ENCODE measurements around the gene MID2.

MID2 gene

DNA sequence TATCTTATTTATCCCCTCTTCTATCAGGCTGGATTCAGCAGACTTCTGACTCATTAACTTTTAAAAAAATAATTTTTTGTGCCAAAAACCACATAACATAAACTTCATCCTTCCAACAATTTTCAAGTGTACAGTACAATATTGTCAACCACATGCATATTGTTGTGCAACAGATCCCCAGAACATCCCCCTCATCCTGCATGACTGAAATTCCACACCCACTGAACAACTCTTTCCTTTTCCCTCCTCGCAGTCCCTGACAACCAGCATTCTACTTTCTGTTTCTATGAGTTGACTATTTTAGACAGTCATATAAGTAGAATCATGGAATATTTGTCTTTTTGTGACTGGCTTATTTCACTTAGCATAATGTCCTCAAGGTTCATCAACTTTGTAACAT, 2.2 kb upstream of the MID2 start:
- Histone ChIP-seq H3K9ac (ENCODE audit: low read depth, low read length) (no peak overlapping the region), H3K9me3 (ENCODE audit: insufficient read depth, low read depth, low read length) (peaks cover 8% of the 10 kb centered on the region)
- WGBS = no CpG with 5 or more reads among the region's 1 CpG

DNA sequence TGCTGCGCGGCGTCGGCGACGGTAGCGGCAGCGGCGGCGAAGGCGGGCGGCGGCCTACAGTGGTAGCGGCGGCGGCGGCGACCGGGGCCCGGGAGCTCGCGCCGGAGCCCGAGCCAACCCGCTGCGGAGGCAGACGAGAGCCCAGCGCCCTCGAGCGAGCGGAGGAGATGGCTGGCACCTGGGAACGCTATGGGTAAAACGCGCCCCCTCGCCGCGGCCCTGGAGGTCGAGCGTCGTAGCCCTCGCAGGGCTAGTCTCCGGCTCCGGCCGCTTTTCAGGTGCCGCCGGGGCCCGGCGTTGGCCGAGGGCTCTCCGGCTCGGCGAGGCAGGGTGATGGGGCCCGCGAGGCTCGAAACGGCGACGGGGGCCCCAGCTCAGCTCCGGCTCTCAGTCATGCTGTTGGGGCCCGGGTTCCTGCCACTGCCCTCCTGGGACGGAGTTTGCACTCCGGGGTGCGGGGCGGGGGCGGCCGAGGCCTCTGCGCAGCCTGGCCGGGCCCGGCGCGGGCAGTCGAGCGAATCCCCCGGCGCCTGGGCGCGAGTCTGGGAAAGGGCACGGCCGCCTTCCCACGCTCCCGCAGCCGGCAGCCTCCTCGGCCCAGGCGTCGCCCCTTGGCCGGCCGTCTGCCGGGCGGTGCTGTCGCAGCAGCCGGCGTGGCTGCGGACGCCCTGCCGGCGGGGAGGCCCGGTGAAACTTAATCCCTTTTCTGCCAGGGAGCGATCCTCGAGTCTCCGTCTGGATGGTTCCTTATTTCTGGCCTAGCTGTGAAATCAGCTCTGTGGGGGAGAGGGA, 768 bp downstream of the MID2 start:
- Histone ChIP-seq H3K9ac (ENCODE audit: low read depth, low read length) (no peak overlapping the region), H3K27ac (ENCODE audit: low read depth, low read length) (no peak overlapping the region)

More for the DNA sequence above, 2.2 kb upstream of the MID2 start:
- peaks cover 49% of the 10 kb centered on the region for H3K27me3 ChIP-seq (ENCODE audit: insufficient read depth, low read length)
- H3K4me3 ChIP-seq (ENCODE audit: low read length) = no peak overlapping the region
- H3K27ac ChIP-seq (ENCODE audit: low read depth, low read length) = no peak overlapping the region
- H3K36me3 ChIP-seq (ENCODE audit: insufficient read depth, low read length) = no peaks in the 10 kb centered on the region
- H3K4me1 ChIP-seq (ENCODE audit: insufficient read depth, low read length) = no peaks in the 10 kb centered on the region

DNA sequence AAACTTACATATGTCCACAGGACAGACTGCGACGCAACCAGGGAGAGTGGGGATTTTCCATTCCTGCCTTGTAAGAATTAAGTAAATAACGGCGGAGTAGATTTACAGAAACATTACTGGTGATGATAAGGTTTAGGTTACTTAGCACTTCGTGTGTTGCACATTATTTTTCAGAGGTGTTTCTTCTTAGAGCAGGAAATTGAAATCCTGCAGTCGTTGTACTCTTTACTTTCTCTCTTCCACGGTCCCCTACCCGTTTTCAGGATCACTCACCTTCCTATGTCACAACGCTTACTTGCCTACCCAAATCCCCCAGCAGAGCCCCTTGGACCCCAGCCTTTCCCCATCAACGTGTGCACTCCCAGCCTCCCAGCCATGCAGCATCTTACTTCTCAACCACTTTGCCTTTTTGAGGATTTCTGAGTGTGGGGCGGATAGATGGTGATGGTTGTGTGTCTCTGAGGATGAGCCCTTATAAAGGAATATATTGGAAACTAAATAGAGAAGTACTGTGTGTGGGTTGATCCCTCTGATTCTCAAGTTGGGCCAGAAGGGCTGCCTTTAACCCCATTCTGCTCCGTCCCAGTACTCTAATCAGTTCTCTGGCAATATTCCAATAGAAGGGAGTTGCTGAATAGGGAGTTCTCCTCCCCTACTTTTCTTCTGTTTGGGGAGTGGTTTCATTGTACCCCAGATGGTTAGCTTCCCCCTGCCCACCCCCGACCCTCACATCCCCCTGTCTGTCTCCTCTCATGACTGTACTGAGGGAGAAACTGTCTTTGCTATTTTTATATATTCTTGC, 1.6 kb downstream of the MID2 start:
- H3K9ac ChIP-seq (ENCODE audit: low read depth, low read length) = no peak overlapping the region
- H3K27me3 ChIP-seq (ENCODE audit: insufficient read depth, low read length) = peaks cover 60% of the 10 kb centered on the region
- H3K4me3 ChIP-seq (ENCODE audit: low read length) = peak overlapping the region; percentile 58
- no peak overlapping the region for H3K27ac ChIP-seq (ENCODE audit: low read depth, low read length)
- H3K4me1 ChIP-seq (ENCODE audit: insufficient read depth, low read length) = no peaks in the 10 kb centered on the region
- H3K9me3 ChIP-seq (ENCODE audit: insufficient read depth, low read depth, low read length) = no peaks in the 10 kb centered on the region
- 45% methylated on average over 9 of the region's 13 CpGs for WGBS
- H3K36me3 ChIP-seq (ENCODE audit: insufficient read depth, low read length) = no peaks in the 10 kb centered on the region

More for the DNA sequence above, 768 bp downstream of the MID2 start:
- Histone ChIP-seq H3K4me3 (ENCODE audit: low read length) (peak overlapping the region; percentile 58), H3K4me1 (ENCODE audit: insufficient read depth, low read length) (no peaks in the 10 kb centered on the region), H3K27me3 (ENCODE audit: insufficient read depth, low read length) (peaks cover 60% of the 10 kb centered on the region), H3K9me3 (ENCODE audit: insufficient read depth, low read depth, low read length) (no peaks in the 10 kb centered on the region), H3K36me3 (ENCODE audit: insufficient read depth, low read length) (no peaks in the 10 kb centered on the region)
- under 1% methylated on average over 100 of the region's 100 CpGs for WGBS

DNA sequence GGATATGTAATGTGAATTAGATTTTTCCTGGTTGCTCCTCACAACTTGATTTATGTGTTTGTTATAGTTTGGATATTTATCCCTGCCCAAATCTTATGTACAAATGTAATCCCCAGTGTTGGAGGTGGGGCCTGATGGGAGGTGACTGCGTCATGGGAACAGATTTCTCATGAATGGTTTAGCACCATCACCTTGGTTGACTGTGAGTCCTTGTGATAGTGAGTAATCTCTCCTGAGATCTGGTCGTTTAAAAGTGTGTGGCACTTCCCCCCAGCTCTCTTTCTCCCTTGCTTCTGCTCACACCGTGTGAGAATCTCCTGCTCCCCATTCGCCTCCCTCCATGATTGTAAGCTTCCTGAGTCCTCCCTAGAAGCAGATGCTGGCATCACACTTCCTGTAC, 2.2 kb downstream of the MID2 start:
- H3K9me3 ChIP-seq (ENCODE audit: insufficient read depth, low read depth, low read length) = no peaks in the 10 kb centered on the region
- 77% methylated on average over 3 of the region's 4 CpGs for WGBS
- no peaks in the 10 kb centered on the region for H3K4me1 ChIP-seq (ENCODE audit: insufficient read depth, low read length)
- no peak overlapping the region for H3K27ac ChIP-seq (ENCODE audit: low read depth, low read length)
- H3K9ac ChIP-seq (ENCODE audit: low read depth, low read length) = no peak overlapping the region
- no peak overlapping the region for H3K4me3 ChIP-seq (ENCODE audit: low read length)
- H3K36me3 ChIP-seq (ENCODE audit: insufficient read depth, low read length) = no peaks in the 10 kb centered on the region
- H3K27me3 ChIP-seq (ENCODE audit: insufficient read depth, low read length) = peaks cover 60% of the 10 kb centered on the region

DNA sequence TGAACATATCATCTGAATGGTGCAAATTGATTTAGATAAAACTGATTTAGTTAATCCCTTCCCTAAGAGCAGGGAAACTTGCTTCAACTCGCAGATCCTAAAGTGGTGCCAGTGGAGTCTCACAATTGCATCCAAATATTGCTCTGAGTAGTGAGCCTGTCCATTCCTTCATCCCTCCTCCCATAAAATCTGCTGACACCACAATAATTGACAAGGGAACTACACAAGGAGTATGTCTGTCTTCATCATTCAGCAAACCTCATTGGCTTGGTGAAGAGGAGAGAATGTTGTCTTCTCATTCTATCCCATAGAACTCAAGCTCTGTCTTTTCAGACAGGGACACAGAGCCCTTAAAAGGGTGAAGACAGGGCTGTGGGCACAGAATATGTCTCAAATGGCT, 4.2 kb downstream of the MID2 start:
- H3K36me3 ChIP-seq (ENCODE audit: insufficient read depth, low read length) = no peaks in the 10 kb centered on the region
- no peak overlapping the region for H3K9ac ChIP-seq (ENCODE audit: low read depth, low read length)
- WGBS = 93% methylated on average over 1 of the region's 1 CpG
- H3K27me3 ChIP-seq (ENCODE audit: insufficient read depth, low read length) = peaks cover 46% of the 10 kb centered on the region
- no peaks in the 10 kb centered on the region for H3K4me1 ChIP-seq (ENCODE audit: insufficient read depth, low read length)
- H3K4me3 ChIP-seq (ENCODE audit: low read length) = no peak overlapping the region
- no peak overlapping the region for H3K27ac ChIP-seq (ENCODE audit: low read depth, low read length)
- no peaks in the 10 kb centered on the region for H3K9me3 ChIP-seq (ENCODE audit: insufficient read depth, low read depth, low read length)

DNA sequence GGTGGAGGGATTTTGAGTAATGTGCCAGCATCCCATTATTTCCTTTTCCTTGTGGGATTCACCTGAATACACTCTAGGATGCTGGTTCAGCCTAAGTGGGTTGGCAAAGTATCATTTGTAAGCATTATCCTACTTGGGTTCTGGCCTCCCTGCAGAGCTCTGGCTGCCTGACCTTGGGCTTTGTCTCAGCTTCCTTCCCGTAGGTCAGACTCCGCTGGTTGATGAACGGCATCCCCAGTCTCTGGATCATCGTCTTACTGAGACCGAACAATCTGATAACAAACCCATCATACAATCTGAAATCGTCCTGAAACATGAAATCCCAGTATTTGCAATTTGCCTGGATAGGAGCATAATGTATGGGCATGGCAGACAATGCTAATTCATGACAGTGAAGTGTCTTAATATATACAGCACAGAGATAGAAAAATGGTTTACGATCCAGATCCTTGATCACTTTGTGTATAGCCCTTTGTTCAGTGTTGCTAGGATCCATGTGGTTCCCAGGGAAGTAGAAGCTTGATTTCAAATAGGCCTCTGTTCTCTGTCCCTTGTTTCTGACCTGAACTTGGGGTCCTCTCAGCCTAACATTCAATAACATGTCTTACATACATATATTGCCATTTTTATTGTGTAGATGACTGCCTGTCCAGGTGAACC, 5.5 kb downstream of the MID2 start:
- H3K4me3 ChIP-seq (ENCODE audit: low read length) = no peak overlapping the region
- no peak overlapping the region for H3K9ac ChIP-seq (ENCODE audit: low read depth, low read length)
- H3K27ac ChIP-seq (ENCODE audit: low read depth, low read length) = no peak overlapping the region
- H3K4me1 ChIP-seq (ENCODE audit: insufficient read depth, low read length) = no peaks in the 10 kb centered on the region
- no peaks in the 10 kb centered on the region for H3K9me3 ChIP-seq (ENCODE audit: insufficient read depth, low read depth, low read length)
- no peaks in the 10 kb centered on the region for H3K36me3 ChIP-seq (ENCODE audit: insufficient read depth, low read length)
- H3K27me3 ChIP-seq (ENCODE audit: insufficient read depth, low read length) = peaks cover 33% of the 10 kb centered on the region
- 90% methylated on average over 6 of the region's 7 CpGs for WGBS

DNA sequence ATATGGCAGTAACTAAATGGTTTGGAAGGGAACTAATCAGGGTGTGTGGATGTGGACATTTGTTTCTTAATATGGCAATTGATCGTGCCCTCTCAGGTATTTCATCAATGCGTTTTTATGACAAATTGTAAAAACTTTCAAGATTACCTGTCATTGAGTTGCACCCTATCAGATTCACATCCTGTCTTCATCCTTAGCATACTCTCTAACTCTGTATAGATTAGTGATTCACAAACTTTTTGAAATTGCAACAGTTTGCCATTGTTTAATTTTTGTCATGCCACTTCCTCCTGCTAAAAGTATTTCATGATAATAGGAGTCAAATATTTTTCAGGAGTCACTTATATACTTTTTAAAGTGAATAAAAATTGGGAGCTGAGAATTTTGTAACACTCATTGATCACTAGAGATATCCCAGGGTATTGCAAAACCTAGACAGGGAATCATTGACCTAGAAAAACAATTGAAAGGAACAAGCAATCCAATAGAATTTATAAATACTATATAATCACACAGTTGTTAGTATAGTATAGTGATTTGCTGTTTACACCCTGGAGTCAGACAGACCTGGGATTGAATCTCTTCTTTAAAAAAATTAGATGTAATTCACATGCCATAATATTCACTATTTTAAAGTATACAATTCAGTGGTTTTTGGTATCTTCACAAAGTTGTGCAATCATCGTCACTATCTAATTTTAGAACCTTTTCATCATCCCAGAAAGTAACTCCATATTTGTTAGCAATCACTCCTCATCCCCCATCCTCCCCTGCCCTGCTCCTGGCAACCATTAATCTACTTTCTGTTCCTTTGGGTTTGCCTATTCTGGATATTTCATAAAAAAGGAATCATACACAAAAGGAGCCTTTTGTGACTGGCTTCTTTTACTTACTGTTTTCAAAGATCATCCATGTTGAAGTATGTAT, 8.9 kb downstream of the MID2 start:
- no peak overlapping the region for H3K4me3 ChIP-seq (ENCODE audit: low read length)
- no peaks in the 10 kb centered on the region for H3K36me3 ChIP-seq (ENCODE audit: insufficient read depth, low read length)
- WGBS = 87% methylated on average over 3 of the region's 3 CpGs
- no peaks in the 10 kb centered on the region for H3K4me1 ChIP-seq (ENCODE audit: insufficient read depth, low read length)
- no peak overlapping the region for H3K9ac ChIP-seq (ENCODE audit: low read depth, low read length)
- H3K27me3 ChIP-seq (ENCODE audit: insufficient read depth, low read length) = no peaks in the 10 kb centered on the region; the same call in 1 of the 2 replicates
- H3K9me3 ChIP-seq (ENCODE audit: insufficient read depth, low read depth, low read length) = no peaks in the 10 kb centered on the region
- H3K27ac ChIP-seq (ENCODE audit: low read depth, low read length) = no peak overlapping the region

DNA sequence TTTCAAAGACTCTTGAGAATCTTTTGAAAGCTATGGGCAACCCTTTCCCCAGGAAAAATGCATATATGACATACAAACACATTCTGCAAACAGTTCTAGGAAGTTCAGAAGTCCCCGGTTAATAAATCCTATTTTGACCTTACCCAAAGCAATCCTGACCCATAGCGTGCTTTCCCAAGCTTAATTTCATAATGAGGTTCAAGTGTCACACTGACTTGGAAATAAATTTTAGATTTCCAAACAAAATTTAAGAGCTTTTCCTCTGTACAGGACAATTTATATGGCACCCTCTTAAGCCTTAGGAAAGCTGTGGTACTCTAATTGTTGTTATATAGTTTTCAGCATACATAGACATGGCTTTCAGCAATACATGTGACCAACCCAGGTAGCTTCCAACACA, 11.3 kb downstream of the MID2 start:
- no peak overlapping the region for H3K9ac ChIP-seq (ENCODE audit: low read depth, low read length)
- no peak overlapping the region for H3K4me3 ChIP-seq (ENCODE audit: low read length)
- no peaks in the 10 kb centered on the region for H3K36me3 ChIP-seq (ENCODE audit: insufficient read depth, low read length)
- no peak overlapping the region for H3K27ac ChIP-seq (ENCODE audit: low read depth, low read length)
- H3K9me3 ChIP-seq (ENCODE audit: insufficient read depth, low read depth, low read length) = no peaks in the 10 kb centered on the region
- H3K27me3 ChIP-seq (ENCODE audit: insufficient read depth, low read length) = no peaks in the 10 kb centered on the region
- WGBS = 87% methylated on average over 2 of the region's 2 CpGs
- H3K4me1 ChIP-seq (ENCODE audit: insufficient read depth, low read length) = no peaks in the 10 kb centered on the region

DNA sequence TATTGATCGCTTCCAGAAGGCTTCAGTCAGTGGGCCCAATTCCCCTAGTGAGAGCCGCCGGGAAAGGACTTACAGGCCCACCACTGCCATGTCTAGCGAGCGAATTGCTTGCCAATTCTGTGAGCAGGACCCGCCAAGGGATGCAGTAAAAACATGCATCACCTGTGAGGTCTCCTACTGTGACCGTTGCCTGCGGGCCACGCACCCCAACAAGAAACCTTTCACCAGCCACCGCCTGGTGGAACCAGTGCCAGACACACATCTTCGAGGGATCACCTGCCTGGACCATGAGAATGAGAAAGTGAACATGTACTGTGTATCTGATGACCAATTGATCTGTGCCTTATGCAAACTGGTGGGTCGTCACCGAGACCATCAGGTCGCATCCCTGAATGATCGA, 15.3 kb downstream of the MID2 start:
- WGBS = 95% methylated on average over 15 of the region's 15 CpGs
- Histone ChIP-seq H3K4me3 (ENCODE audit: low read length) (no peak overlapping the region), H3K4me1 (ENCODE audit: insufficient read depth, low read length) (no peaks in the 10 kb centered on the region), H3K27me3 (ENCODE audit: insufficient read depth, low read length) (no peaks in the 10 kb centered on the region), H3K9ac (ENCODE audit: low read depth, low read length) (no peak overlapping the region), H3K27ac (ENCODE audit: low read depth, low read length) (no peak overlapping the region), H3K36me3 (ENCODE audit: insufficient read depth, low read length) (no peaks in the 10 kb centered on the region), H3K9me3 (ENCODE audit: insufficient read depth, low read depth, low read length) (no peaks in the 10 kb centered on the region)

DNA sequence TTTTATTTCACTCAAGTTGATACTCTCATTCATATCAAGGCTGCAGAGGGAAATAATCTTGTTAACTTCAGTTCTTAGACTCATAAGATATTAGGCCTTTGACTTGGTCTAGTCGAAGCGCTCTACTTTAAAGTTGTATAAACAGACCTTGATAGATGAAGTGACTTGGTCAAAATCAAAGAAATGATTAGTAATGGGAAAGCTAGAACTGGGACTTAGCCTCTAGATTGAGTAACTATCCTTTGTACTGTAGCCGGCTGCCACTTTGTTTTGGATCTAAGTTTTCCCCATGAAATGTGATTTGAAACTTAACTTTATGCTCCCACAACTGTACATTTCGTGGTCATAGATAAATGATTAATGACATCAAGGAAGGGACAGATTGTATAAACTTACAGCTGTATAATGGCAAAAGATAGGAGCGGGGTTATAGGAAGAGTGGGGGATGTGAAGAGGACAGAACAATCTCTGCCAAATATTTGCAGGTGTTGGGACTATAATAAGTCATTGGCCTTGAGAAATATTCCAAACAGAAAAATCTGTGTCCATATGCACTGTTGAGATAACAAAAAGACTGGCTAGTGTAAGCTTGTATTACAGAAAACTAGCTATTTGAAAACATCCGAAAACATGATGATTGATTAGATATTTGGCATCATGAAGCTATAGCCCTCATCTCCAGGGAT, 17.2 kb downstream of the MID2 start:
- H3K9me3 ChIP-seq (ENCODE audit: insufficient read depth, low read depth, low read length) = no peaks in the 10 kb centered on the region
- WGBS = 86% methylated on average over 5 of the region's 6 CpGs
- H3K9ac ChIP-seq (ENCODE audit: low read depth, low read length) = no peak overlapping the region
- no peak overlapping the region for H3K27ac ChIP-seq (ENCODE audit: low read depth, low read length)
- H3K36me3 ChIP-seq (ENCODE audit: insufficient read depth, low read length) = no peaks in the 10 kb centered on the region
- no peaks in the 10 kb centered on the region for H3K27me3 ChIP-seq (ENCODE audit: insufficient read depth, low read length)
- H3K4me3 ChIP-seq (ENCODE audit: low read length) = no peak overlapping the region
- H3K4me1 ChIP-seq (ENCODE audit: insufficient read depth, low read length) = no peaks in the 10 kb centered on the region

Data from HUES64 (cell line).